OCI-LY7 (cell line): ENCODE data around the gene GRIN2C. TPM values are rescaled to one million over a fixed set of nuclear protein-coding genes. Genes with fewer than 3 reads are reported as not detected.

Experiments
- BruUV-seq: library from RNA; stranded (reverse); fragments of 400-500 nt; replicated peaks from 2 replicates; lab custom pipeline; 2021; lab: Mats Ljungman, UMichigan
- CTCF ChIA-PET: fragments of 300-600 bp; sonication (Branson Sonifier 250); formaldehyde crosslinking; loops from one replicate; lab custom pipeline; 2022; ENCODE audit warnings: antibody characterized with exemption; ENCODE audit not compliant: unreplicated experiment; lab: Charles Lee
- POLR2A ChIA-PET: fragments of 300-600 bp; sonication (Branson Sonifier 250); formaldehyde crosslinking; loops from one replicate; lab custom pipeline; 2022; ENCODE audit warnings: antibody characterized with exemption; lab: Charles Lee
- DNase-seq: peaks from one replicate; pipeline ENCODE4 v3.0.0-alpha.2; 2015; ENCODE audit warnings: low spot score
- H2AFZ ChIP-seq: fragments of 200-600 bp; sonication (generic), shearing (Covaris generic); 2 replicates; pipeline ENCODE4 v1.6.1; 2014; ENCODE audit warnings: mild to moderate bottlenecking, antibody characterized with exemption, low read length, moderate library complexity
- H3K27ac ChIP-seq: fragments of 200-600 bp; sonication (generic); 2 replicates; pipeline ENCODE4 v1.5.1; 2014; ENCODE audit warnings: mixed run types, low read depth, mild to moderate bottlenecking, moderate library complexity, low read length, inconsistent platforms; ENCODE audit not compliant: poor library complexity, severe bottlenecking
- H3K36me3 ChIP-seq: fragments of 200-600 bp; sonication (generic); 2 replicates; pipeline ENCODE4 v1.6.1; 2014; ENCODE audit warnings: mild to moderate bottlenecking, antibody characterized with exemption, low read length, moderate library complexity, mixed read lengths; ENCODE audit not compliant: insufficient read depth
- H3K4me1 ChIP-seq: fragments of 200-600 bp; sonication (generic); 2 replicates; pipeline ENCODE4 v1.5.1; 2014; ENCODE audit warnings: mild to moderate bottlenecking, low read length; ENCODE audit not compliant: insufficient read depth, poor library complexity, severe bottlenecking
- H3K4me2 ChIP-seq: fragments of 200-600 bp; sonication (generic); 2 replicates; pipeline ENCODE4 v1.6.1; 2014; ENCODE audit warnings: mild to moderate bottlenecking, low read length
- H3K4me3 ChIP-seq: fragments of 200-600 bp; sonication (generic); 2 replicates; pipeline ENCODE4 v1.5.1; 2014; ENCODE audit warnings: mild to moderate bottlenecking, low read depth, low read length; ENCODE audit not compliant: poor library complexity, severe bottlenecking
- H3K79me2 ChIP-seq: fragments of 200-600 bp; sonication (generic); 2 replicates; pipeline ENCODE4 v1.6.1; 2016; ENCODE audit warnings: low read depth, mild to moderate bottlenecking, low read length, moderate library complexity, mixed read lengths; ENCODE audit not compliant: insufficient read depth
- H3K9me2 ChIP-seq: fragments of 200-600 bp; sonication (generic); 2 replicates; pipeline ENCODE4 v1.6.1; 2016; ENCODE audit warnings: mild to moderate bottlenecking, low read length, mixed read lengths; ENCODE audit not compliant: insufficient read depth
- H3K9me3 ChIP-seq: fragments of 200-600 bp; sonication (generic); 2 replicates; pipeline ENCODE4 v1.6.1; 2014; ENCODE audit warnings: mild to moderate bottlenecking, mixed run types, low read length, mixed read lengths
- H4K20me1 ChIP-seq: fragments of 200-600 bp; sonication (generic); 2 replicates; pipeline ENCODE4 v1.6.1; 2014; ENCODE audit warnings: mild to moderate bottlenecking, antibody characterized with exemption, low read length, moderate library complexity, mixed read lengths; ENCODE audit not compliant: insufficient read depth
- EZH2phosphoT487 ChIP-seq: fragments of 200-600 bp; sonication (generic); IDR thresholded peaks from 2 replicates; pipeline ENCODE4 v1.6.1; 2018; ENCODE audit warnings: low read depth, borderline replicate concordance, mild to moderate bottlenecking, mixed run types, antibody characterized with exemption, low read length, moderate library complexity, mixed read lengths
- intact Hi-C: fragments of 100-400 bp; cut with micrococcal nuclease; formaldehyde crosslinking; loops from one replicate; pipeline ENCODE4 v1.10.0; 2022; ENCODE audit not compliant: unreplicated experiment
- total RNA-seq, 2 experiments: library from RNA; depleted of rRNA in 1 of 2; stranded (reverse); fragments of >200 nt in 1 of 2; shearing (Covaris generic) in 1 of 2; gene quantifications; 2 replicates each; pipeline ENCODE4 v1.2.3, GENCODE V29; 2014 to 2022
- TF ChIP-seq, protein P1 (sequence below): fragments of 200-600 bp; sonication (generic); conservative IDR thresholded peaks from 2 replicates; pipeline ENCODE4 v1.5.1; 2014; ENCODE audit warnings: mild to moderate bottlenecking, antibody characterized with exemption, low read length, moderate library complexity, mixed read lengths

GRIN2C gene
- total RNA-seq, 2 experiments from 2014 or later: 0.22 to 0.61 TPM

DNA sequence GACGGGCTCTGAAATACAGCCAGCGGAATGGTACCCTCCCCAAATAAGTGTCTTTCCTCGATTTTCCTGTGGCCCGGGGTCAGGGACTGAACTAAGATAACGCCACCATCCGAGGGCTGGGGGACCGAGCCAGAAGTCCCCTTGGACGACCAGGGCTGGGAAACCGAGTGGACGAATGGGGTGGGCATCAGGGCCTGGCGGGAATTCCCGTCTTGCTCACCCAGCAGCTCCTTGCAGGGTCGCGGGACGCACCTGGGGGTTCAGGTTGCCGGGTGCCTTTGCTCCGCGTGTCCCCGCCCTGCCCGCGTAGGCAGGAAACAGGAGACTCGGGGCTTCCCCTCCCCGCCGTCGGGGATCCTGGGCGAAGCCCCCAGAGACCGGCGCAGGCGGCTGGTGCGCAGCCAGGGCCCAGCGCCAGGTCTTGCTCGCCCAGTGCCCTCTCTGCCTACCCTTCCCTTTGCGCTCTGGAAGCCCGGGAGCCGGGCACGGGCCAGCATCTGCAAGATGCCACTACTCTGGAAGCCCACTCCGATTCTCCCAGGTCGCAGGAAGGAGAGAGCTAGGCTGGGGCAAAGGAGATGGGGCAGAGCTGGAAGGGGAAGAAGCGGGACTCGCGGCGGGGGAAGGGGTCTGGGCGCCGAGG is 665 bp upstream of the GRIN2C start:
- H3K36me3 ChIP-seq: no peaks in the 10 kb centered on the region
- no peak overlapping the region for H3K4me3 ChIP-seq
- peaks cover 10% of the 10 kb centered on the region for H3K4me1 ChIP-seq
- no peak overlapping the region for H3K27ac ChIP-seq
- no peaks in the 10 kb centered on the region for H3K9me2 ChIP-seq
- BruUV-seq: no TSS peak
- intact Hi-C loops: no loop called here
- CTCF ChIA-PET: interaction anchor here (0.7 kb wide), 1 partner anchor 84 kb away, joined by 3 read pairs; the partner anchor contains the start of gene NAT9
- no peak for DNase-seq
- H3K79me2 ChIP-seq: no peaks in the 10 kb centered on the region
- POLR2A ChIA-PET: no interaction called here
- H2AFZ ChIP-seq: no peak overlapping the region
- H3K9me3 ChIP-seq: no peaks in the 10 kb centered on the region
- no peaks in the 10 kb centered on the region for H4K20me1 ChIP-seq
- H3K4me2 ChIP-seq: peak overlapping the region; percentile 39
- no peak for TF ChIP-seq EZH2phosphoT487
- TF ChIP-seq, protein P1, sequence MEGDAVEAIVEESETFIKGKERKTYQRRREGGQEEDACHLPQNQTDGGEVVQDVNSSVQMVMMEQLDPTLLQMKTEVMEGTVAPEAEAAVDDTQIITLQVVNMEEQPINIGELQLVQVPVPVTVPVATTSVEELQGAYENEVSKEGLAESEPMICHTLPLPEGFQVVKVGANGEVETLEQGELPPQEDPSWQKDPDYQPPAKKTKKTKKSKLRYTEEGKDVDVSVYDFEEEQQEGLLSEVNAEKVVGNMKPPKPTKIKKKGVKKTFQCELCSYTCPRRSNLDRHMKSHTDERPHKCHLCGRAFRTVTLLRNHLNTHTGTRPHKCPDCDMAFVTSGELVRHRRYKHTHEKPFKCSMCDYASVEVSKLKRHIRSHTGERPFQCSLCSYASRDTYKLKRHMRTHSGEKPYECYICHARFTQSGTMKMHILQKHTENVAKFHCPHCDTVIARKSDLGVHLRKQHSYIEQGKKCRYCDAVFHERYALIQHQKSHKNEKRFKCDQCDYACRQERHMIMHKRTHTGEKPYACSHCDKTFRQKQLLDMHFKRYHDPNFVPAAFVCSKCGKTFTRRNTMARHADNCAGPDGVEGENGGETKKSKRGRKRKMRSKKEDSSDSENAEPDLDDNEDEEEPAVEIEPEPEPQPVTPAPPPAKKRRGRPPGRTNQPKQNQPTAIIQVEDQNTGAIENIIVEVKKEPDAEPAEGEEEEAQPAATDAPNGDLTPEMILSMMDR: no peak; the same call in 1 of the 2 replicates

DNA sequence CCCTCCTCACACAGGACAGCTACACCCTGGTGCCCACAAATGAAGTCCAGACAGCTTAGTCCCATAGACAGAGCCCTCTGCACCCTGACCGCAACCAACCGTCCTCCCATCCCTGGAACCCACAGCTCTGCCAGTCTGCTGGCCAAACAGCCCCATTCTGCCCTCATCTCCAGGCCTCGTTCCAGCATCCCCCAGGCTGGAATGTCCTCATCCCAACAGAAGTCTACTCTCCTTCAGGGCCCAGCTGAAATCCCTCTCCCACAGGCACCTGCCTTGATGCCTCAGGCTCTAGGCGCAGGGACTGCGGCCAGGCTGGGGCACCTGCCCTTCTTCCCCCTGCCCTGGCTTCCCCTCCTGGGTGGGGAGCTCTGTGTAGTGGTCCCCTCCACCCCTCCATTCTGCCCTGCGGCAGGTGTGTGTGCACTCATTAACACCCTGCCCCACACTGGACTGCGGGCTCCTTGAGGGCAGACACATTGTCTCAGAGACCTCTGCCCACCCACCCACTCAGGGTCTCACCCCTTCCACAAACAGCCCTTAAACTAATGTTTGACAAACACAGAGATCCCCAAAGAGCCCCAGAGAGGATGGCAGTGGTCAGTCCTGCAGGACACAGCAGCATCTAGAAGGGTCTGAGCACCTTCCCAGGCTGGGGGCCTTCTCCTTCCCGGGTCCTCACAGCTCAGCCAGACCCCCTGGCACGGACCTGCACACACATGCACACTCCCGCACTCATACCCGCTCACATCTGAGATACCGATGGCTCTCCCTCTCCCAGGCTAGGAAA is 820 bp downstream of the GRIN2C start:
- no peak for DNase-seq
- no peak for TF ChIP-seq EZH2phosphoT487
- TF ChIP-seq, protein P1: no peak
- Histone ChIP-seq H4K20me1 (no peaks in the 10 kb centered on the region), H3K4me2 (no peak overlapping the region), H2AFZ (no peak overlapping the region), H3K4me3 (no peak overlapping the region), H3K79me2 (no peaks in the 10 kb centered on the region), H3K9me3 (no peaks in the 10 kb centered on the region), H3K9me2 (no peaks in the 10 kb centered on the region), H3K36me3 (no peaks in the 10 kb centered on the region), H3K27ac (no peak overlapping the region), H3K4me1 (peaks cover 10% of the 10 kb centered on the region)
- ChIA-PET CTCF (interaction anchor here (0.7 to 1.9 kb wide), 3 partner anchors 26 to 73 kb away, joined by 4 to 11 read pairs (median 8); no protein-coding TSS in a partner anchor), POLR2A (interaction anchor here (0.7 to 1.8 kb wide), 2 partner anchors 12 to 1311 kb away, joined by 3 to 4 read pairs; no protein-coding TSS in a partner anchor)
- intact Hi-C loops: no loop called here
- no TSS peak for BruUV-seq
